D341Med (cell line): ENCODE results near the gene ITPKB.
"Not testable (repeated sequence)": the region's sequence is repeated elsewhere in the genome, so short reads cannot be mapped to it uniquely, and the experiment has no call there.

ENCODE experiments used
- DNase-seq: peaks from one replicate; pipeline ENCODE4 v3.0.0; 2012; ENCODE audit warnings: low spot score

ITPKB gene

DNA sequence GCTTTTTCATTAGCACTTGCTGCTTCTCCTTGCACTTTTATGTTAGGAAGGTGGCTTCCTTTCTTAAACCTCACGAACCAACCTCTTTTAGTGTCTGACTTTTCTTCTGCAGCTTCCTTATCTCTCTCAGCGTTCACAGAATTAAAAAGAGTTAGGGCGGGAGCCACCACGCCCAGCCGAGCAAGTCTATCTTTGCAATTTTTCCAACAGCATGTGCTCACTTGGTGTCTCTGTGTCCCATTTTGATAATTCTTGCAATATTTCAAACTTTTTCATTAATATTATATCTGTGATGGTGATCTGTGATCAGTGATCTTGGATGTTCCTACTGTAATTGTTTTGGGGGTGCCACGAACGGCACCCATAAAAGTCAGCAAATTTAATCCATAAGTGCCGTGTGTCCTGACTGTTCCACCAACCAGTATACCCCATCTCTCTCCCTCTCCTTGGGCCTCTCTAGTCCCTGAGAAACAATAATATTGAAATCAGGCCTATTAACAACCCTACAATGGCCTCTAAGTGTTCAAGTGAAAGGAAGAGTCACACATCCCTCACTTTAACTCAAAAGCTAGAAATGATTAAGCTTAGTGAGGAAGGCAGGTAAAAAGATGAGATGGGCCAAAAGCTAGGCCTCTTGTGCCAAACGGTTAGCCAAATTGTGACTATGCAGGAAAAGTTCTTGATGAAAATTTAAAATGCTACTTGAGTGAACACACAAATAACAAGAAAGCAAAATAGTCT, 15.9 kb upstream of the ITPKB start:
- DNase-seq = no peak

- no peak for DNase-seq
Measured at GRCh38 chr1:226754097-226754496, 15.0 kb upstream of the ITPKB start.

DNA sequence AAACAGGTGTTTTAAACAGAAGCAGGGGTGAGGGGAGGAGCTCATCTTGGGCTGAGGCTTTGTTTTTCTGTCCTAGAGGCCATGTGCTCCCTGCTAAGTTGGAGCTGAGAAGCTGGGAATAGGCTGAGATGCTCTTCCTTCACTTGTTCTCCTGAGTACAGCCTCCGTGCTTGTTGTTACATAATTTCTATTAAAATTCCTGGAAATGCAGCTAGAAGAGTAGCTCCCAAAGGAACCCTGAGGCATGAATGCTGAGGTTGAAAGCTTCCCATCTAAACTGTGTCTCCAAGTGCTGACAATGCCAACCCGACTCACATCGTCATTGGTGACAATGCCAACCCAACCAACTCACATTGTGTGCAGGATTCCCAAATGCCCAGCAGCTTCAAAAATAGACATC, 12.6 kb upstream of the ITPKB start:
- DNase-seq = no peak

DNA sequence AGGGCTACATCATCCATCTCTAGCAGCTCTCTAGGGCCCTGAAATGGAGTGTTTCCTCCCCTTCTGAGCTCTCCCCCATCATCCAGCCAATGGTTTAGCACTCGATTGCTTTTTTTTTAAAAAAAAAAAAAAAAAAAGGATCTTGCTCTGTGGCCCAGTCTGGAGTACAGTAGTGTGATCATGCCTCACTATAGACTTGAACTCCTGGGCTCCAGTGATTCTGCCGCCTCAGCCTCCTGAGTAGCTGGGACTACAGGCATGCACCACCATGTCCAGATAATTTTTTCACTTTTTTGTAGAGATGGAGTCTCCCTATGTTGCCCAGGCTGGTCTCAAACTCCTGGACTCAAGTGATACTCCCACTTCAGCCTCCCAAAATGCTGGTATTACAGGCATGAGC, 12.1 kb upstream of the ITPKB start:
- DNase-seq = no peak

- DNase-seq = no peak
Measured at GRCh38 chr1:226749467-226749866, 10.4 kb upstream of the ITPKB start.

GRCh38 chr1:226748306-226748705, 9.2 kb upstream of the ITPKB start:
- DNase-seq = no peak

DNA sequence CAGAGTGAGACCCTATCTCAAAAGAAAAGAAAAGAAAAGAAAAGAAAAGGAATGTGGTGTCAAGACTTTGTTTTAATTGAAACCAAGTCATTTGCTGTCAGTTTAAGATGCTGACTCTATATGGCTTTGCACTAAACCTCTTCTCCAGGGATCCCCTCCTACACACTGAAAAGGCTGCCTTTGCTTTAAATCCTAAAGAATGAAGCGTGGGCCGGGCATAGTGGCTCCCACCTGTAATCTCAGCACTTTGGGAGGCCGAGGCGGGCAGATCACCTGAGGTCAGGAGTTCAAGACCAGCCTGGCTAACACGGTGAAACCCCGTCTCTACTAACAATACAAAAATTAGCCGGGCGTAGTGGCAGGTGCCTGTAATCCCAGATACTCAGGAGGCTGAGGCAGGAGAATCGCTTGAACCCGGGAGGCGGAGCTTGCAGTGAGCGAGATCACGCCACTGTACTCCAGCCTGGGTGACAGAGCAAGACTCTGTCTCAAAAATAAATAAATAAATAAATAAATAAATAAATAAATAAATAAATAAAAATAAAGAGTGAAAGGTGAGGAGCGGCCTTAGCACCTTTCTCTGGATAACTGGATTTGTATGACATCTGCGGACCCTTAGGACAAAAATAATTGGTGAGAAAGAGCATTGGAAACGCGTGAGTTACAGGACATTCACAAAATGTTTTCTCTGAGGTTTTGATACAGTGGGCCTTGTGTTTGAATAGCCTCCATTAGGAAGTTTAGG, 8.6 kb upstream of the ITPKB start:
- not testable (repeated sequence) for DNase-seq

DNA sequence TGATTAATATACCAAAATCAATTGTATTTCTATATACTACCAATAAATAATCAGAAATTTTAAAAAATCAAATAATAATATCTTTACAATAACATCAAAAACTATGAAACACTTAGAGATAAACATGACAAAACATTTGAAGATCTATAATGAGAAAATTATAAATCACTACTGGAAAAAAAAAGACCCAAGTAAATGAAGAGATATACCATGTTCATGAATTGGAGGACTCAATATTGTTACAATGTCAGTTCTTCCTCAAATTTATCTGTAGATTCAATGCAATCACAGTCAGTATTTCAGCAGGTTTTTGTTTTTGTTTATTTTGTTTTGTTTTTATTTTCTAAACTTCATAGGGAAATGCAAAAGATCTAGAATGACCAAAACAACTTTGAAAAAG, 4.2 kb upstream of the ITPKB start:
- DNase-seq = no peak

DNA sequence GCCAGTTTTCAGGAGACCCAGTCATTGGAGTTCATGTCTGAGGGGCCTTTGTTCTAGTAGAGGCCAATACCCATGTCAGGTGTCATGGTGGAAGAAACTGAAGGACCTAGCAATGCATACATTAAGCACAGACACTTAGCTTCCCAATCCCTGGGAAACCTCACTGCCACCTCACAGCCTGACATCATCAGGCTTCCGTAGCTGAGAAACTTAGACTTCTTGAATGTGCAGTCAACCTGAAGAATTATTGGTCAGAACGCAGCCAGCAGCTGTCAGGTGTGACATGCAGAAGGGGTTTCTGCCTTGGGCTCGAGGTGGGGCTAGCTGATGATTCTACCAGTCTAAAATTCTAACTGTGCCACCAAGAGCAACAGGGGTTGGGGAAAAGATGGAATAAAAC, 1.9 kb upstream of the ITPKB start:
- no peak for DNase-seq

DNA sequence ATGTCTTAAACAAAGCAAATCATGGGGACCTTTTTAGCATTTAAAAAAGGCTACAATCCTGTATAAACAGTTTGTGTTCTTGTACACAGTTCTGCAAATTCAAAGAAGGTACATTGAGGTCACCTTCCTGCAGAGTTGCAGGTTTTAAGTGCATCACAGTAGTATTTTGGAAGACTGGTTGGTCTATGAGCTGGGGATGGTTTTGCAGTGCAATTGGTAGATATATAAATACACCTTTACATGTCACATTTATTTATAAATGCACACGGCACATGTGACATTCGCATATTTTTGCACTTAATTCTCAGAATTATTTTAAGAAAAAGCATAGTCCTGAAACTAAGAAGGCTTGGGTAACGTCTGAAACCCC, 599 bp upstream of the ITPKB start:
- no peak for DNase-seq

DNA sequence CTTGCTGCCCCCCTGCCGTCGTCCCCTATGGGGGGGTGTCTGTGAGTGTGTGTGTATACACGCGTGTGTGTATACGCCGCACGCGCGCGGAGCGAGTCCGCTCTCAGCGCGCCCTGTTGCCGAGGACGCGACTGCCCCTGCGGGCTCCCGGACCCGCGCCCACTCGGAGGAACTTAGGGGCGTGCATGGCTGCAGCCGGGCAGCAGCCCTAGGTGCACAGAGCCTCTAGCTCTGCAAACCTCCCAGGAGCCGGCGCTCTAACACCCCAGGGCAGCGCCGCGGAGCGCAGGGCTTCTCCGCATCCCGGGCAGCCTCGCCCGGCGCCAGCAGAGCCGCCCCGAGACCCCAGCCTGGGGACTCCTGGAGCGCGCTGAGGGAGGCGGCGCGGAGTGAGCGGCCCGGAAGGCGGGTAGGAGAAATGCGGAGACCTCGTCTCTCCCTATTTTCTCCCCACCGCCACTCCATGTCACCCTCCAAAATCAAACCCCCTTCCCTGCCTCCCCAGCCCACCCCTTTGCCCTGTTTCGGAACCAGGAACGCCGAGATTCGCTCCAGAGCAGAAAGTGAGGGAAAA, 574 bp downstream of the ITPKB start:
- DNase-seq = peak; percentile 59

GRCh38 chr1:226737819-226738420, 1.2 kb downstream of the ITPKB start:
- DNase-seq = peak; percentile 72

DNA sequence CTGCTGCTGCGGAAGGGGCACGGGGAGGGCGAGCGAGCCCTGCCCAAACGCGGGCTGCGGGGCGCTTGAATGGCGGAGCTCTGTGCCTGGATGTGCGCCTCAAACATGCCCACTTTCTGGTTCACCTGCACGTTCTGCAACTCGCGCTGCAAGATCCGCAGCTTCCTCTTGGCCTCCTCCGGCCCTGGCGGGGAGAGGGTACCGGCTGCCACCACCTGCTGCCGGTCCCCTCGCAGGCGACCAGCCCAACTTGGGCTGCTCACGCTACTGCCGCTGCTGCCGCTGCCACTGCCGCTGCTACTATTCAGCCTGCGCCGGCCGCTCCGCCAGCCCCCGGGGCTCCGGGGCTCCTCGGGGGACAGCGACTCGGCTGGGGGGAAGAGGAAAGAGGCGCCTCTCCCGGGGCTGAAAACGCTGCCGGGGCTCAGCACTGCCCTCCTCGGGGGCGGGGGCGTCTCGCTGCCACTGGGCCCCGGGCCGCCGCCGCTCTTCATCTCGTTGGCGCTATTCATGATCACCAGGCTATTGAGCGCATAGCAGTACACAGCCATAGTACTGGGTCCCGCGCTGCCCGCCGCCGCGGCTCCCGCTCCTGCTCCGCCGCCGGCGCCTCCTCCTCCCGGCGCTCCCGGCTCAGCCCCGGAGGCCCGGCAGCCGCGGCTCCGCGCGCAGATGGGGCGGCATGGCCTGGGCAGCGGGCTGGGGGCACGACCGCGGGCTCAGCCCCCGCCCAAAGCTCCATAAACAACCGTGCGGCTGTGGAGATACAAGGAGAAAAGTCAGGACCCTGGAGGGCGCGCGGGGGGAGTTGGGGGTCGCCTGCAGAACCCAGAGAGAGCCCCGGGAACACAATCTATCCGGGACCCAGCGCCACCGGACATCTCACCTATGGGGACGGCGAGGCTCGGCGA, 1.9 kb downstream of the ITPKB start:
- peak; percentile 86 for DNase-seq

DNA sequence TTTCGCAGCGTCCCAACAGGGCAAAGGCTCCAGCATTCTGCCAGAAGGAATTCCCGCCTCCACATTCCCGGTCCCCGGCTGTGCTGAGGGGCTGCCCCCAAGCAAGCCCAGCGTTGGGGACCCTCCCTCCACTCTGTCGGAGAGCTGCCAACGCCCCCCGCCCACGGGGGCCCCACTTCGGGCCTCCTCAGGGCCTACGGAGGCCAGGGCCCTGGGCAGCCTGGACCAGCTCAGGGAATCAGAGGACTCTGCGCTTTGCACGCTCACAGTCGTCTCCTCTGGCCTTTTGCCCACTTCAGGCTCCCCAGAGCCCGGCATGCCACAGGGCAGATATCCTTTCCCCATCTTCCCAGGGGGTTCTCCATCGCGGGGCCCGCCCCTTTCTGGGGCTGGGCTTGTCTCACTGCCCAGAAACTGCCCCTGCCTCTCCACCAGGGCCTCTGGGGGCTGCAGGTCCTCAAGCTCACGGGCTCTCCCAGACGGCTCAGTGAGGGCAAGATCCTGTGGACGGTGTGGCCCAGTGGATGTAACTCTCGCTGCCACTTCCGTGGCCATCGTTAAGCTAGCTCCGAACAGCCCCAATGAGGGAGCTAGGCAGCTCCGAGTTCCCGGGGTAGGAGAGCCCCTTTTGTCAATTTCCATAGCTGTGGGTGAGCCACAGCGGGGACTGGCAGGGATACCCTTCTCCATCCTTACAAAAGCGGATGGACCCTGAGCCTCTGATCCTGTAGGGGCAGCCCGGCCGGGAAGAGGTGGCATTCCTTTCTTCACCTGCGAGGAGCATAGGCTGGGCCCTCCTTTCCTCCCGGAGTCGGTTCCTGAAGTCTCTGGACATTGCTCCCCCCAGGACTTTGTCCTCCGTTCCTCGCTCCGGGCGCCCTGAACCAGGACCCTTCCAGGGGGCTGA, 2.8 kb downstream of the ITPKB start:
- no peak for DNase-seq

DNA sequence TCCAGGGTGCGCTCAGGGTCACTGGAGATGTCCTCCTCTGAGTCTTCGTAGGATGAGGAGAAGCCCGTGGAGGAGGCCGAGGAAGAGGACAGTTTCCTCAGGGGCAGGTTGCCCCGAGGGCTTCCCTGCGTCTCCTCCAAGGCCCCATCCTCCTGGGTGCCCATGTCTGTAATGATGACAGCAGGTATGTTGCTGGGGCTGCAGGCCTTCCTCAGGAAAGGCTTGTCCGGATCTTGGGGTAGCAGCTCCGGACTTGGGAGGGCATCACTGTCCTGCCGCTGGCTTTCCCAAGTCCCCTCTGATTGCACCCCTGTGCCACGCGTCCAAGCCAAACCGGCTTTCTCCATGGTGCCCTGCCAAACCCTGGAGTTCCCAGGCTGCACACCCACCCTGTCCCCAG, 3.5 kb downstream of the ITPKB start:
- no peak for DNase-seq

DNA sequence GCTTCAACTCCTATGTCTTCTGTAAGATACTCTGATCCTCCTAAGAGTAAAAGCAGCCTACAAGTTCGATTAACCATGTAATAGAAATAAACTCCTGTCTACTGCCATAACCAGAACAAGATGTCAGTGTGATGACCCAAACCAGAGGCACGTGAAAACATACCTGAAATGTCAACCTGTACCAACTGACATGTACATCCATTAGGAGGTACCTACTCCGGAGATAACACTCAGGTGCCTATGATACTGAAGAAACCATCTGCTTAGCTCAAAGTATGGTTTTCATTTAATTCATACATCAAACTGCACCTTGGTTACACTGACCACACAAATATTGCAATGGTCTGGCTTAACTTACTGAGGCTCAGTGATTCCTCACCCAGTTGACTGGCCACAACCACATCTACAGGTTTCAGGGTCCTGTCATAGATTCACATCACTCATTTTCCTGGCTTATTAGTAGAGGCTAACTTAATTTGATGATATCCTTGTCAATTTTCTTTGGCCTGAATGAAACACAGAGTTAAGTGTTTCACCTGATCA, 4.4 kb downstream of the ITPKB start:
- no peak for DNase-seq

GRCh38 chr1:226733876-226734275, 5.2 kb downstream of the ITPKB start:
- DNase-seq = no peak

- no peak for DNase-seq
Measured at GRCh38 chr1:226733304-226733703, 5.8 kb downstream of the ITPKB start.

DNA sequence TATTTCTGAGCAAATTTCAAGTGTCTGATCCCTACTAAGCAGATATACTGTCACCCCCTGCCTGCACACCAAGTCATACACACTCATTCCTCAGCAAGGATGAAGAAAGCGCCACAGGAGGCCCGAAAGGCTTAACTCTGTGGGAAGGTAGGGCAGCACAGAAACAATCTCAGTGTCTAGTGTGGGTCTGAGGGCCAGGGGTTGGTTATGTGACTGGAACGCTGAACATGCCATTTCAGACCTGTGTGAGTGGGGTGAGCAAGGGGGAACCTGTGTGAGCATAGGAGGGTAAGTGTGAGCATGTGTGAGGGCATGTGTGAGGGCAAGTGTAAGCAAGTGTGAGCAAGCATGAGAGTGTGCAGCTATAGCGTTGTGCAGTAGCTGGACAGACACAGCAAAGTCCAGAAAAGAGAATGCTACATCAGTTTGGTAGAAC, 6.2 kb downstream of the ITPKB start:
- DNase-seq = no peak

GRCh38 chr1:226731257-226731893, 7.7 kb downstream of the ITPKB start:
- DNase-seq = no peak
